Lower lobe of right lung (tissue), 2 donors: Measurements from ENCODE around the gene RAD51B. TPM values are rescaled to one million over a fixed set of nuclear protein-coding genes. Genes with fewer than 3 reads are reported as not detected.
A peak's percentile ranks its signal among the peaks of the same experiment; 100 is the strongest.

ENCODE experiments used
- ATAC-seq, 2 donors: fragments of 200-7000 bp; cut with Tn5 transposase; one replicate each; pipeline ENCODE4 v1.9.1; 2020 to 2022; ENCODE audit warnings: mild to moderate bottlenecking in 2 of 2, moderate library complexity in 2 of 2
- DNase-seq: peaks from one replicate; pipeline ENCODE4 v3.0.0-alpha.2; 2020
- H3K27ac ChIP-seq: fragments of 200-600 bp; one replicate; pipeline ENCODE4 v1.8.0; 2022
- H3K27me3 ChIP-seq: fragments of 200-600 bp; one replicate; pipeline ENCODE4 v1.8.0; 2022; ENCODE audit warnings: low read depth
- H3K36me3 ChIP-seq: fragments of 200-600 bp; one replicate; pipeline ENCODE4 v1.8.0; 2022; ENCODE audit warnings: mild to moderate bottlenecking
- H3K4me1 ChIP-seq: fragments of 200-600 bp; one replicate; pipeline ENCODE4 v1.8.0; 2022
- H3K4me3 ChIP-seq: fragments of 200-600 bp; one replicate; pipeline ENCODE4 v1.8.0; 2022; ENCODE audit warnings: mild to moderate bottlenecking
- H3K9me3 ChIP-seq: fragments of 200-600 bp; one replicate; pipeline ENCODE4 v1.8.0; 2022
- intact Hi-C: fragments of 100-400 bp; cut with DNase I; formaldehyde crosslinking; loops from one replicate; pipeline ENCODE4 v1.11.0; 2022
- total RNA-seq: library from RNA; stranded (reverse); fragmentation: NEBNext Ultra II Directional; extraction: Animal tissue kit (Norgen Biotek cat#: 25700); gene quantifications from one replicate; pipeline ENCODE4 v1.2.1, GENCODE V29; 2021
- TF ChIP-seq, protein P1 (sequence below): fragments of 200-600 bp; IDR thresholded peaks from one replicate; pipeline ENCODE4 v1.8.0; 2022; ENCODE audit warnings: antibody characterized with exemption, mild to moderate bottlenecking
- donor health status: DM: no; HTN: yes; CAD: no; lungs with severe emphysema.

RAD51B gene
- total RNA-seq, 1 donor from 2014 or later, result 22.2 TPM

DNA sequence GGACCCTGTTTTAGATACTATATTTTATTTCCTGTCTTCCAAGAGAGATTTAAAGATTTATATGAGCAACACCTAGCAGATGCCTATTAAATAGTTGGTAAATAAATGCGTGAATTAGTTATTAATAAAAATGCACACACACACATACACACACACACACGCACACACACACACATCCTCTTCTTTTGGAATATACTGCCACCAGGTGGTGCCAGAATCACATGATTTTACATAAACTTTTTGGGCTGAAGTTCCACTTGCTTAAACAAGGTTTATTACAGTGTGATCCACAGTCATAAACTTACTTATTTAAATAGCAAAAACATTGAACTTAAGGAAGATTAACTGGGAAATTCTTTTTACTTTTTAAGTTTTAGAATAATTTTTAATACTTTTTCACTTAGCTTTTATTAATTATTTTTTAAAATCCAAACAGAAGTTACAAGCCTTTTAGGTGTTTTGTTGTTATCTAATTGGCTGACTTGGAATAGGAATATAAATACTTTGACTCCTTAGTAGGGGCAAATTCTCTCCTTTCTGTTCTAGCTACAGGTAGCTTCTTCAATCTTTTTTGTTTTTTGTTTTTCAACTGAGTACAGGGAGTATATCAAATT lies 17.5 kb downstream of the RAD51B start:
- DNase-seq, result no peak
- Histone ChIP-seq H3K9me3 (no peaks in the 10 kb centered on the region), H3K27ac (no peak overlapping the region), H3K4me3 (no peak overlapping the region), H3K36me3 (no peaks in the 10 kb centered on the region), H3K27me3 (no peaks in the 10 kb centered on the region), H3K4me1 (no peaks in the 10 kb centered on the region)
- intact Hi-C loops, result no loop called here
- TF ChIP-seq, protein P1, sequence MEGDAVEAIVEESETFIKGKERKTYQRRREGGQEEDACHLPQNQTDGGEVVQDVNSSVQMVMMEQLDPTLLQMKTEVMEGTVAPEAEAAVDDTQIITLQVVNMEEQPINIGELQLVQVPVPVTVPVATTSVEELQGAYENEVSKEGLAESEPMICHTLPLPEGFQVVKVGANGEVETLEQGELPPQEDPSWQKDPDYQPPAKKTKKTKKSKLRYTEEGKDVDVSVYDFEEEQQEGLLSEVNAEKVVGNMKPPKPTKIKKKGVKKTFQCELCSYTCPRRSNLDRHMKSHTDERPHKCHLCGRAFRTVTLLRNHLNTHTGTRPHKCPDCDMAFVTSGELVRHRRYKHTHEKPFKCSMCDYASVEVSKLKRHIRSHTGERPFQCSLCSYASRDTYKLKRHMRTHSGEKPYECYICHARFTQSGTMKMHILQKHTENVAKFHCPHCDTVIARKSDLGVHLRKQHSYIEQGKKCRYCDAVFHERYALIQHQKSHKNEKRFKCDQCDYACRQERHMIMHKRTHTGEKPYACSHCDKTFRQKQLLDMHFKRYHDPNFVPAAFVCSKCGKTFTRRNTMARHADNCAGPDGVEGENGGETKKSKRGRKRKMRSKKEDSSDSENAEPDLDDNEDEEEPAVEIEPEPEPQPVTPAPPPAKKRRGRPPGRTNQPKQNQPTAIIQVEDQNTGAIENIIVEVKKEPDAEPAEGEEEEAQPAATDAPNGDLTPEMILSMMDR, result peak; percentile 50
- ATAC-seq, result peak; percentile 78 to 84

DNA sequence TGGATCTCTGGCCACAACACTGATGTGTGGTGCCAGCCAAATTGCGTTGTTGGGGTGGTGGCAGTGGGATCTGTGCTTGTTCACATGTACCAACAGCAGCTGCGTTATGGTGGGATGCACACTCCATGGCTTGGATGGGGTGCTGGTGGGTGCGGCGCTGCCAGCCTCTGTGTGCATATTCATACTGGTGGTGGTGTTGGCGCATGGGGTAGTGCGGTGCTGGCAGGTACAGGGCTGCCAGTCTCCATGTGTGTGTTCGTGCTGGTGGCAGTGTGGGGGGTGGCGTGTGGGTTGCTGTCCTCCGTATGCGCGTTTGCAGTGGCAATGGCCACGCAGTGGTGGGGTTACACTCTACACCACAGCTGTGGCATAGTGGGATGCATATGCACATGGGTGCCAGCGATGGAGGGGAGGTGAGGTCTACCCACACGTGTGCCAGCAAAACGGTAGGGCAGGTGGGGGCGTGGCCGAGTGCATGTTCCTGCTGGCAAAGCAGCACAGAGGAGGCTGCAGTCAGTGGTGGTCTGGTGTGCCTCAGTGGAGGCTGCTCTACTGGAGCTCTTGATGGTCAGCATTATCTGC lies 26.5 kb downstream of the RAD51B start:
- TF ChIP-seq, protein P1, result no peak
- Histone ChIP-seq H3K27ac (no peak overlapping the region), H3K4me1 (no peaks in the 10 kb centered on the region), H3K4me3 (no peak overlapping the region), H3K36me3 (no peaks in the 10 kb centered on the region), H3K27me3 (no peaks in the 10 kb centered on the region), H3K9me3 (peaks cover 9% of the 10 kb centered on the region)
- intact Hi-C loops, result loop anchor here (10.0 kb wide), 1 partner anchor 999 kb away; no protein-coding TSS in a partner anchor
- ATAC-seq (no peak), DNase-seq (no peak)

DNA sequence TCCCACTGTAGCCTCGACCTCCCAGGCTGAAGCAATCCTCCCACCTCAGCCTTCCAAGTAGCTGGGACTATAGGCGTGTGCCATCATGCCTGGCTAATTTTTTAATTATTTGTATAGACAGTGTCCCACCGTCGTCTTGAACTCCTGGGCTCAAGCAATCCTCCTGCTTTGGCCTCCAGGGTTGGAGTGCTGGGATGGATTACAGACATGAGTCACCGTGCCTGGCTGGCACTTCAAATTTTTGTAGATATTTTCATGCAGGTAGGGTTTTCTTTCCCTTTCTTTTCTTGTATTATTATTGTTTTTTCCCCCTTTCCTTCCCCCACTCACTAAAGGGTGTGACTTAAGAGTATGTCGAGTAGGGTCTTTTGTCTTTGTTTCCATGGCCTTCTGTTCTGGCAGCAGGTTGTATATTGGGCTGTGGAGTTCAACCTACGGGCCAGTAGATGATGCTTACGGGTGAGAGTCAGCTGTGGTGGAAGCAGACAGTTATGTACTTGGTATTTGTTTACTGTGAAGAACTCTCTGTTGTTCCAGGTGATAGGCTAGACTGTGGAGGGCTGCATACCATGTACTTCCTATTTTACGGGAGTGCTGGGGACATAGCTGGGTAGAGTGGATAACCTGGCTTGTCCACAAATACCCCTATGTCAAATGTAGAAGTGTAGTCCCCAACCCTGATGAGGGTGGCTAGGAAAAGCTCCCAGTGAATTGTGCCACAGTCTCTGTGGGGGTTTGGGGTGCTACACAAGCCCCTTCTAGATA lies 30.7 kb downstream of the RAD51B start:
- no peak for DNase-seq

DNA sequence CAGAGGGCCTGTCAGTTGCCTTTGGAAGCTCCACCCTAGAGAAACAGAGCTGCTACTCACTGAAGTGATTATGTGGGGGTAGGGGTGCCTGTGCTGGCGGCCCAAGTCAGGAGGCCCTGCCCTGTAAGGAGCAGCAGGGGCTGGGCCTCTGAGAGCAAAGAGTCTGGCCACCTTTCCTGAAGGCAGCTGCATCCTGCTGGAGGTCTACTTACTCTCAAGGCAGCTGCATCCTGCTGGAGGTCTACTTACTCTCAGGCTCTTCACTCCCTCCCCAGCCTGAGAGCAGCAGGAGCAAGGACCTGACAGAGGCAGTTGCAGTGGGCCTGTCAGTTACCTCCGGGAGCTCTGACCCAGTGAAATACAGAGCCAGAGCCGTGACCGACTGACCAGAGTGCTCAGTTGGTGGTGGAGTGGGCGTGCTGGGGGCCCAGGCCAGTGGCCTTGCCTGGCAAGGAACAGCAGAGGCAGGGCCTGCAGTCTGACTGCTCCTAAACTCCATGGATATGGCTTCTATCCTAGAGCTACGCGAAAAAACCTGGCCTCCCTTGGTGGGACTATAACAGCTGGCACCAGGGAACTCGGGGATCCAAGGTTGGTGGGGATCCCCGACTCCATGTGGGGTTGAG lies 32.3 kb downstream of the RAD51B start:
- TF ChIP-seq, protein P1, result no peak
- Histone ChIP-seq H3K27ac (no peak overlapping the region), H3K4me1 (no peaks in the 10 kb centered on the region), H3K27me3 (no peaks in the 10 kb centered on the region), H3K36me3 (no peaks in the 10 kb centered on the region), H3K9me3 (peaks cover 9% of the 10 kb centered on the region), H3K4me3 (no peak overlapping the region)
- DNase-seq, result no peak
- intact Hi-C loops, result no loop called here
- peak in 1 of 2 donors; percentile 21 for ATAC-seq

More for the DNA sequence above, 30.7 kb downstream of the RAD51B start:
- no peak for ATAC-seq
- TF ChIP-seq, protein P1, result no peak
- Histone ChIP-seq H3K27me3 (no peaks in the 10 kb centered on the region), H3K27ac (no peak overlapping the region), H3K4me1 (no peaks in the 10 kb centered on the region), H3K9me3 (peaks cover 9% of the 10 kb centered on the region), H3K36me3 (no peaks in the 10 kb centered on the region), H3K4me3 (no peak overlapping the region)
- intact Hi-C loops, result no loop called here

DNA sequence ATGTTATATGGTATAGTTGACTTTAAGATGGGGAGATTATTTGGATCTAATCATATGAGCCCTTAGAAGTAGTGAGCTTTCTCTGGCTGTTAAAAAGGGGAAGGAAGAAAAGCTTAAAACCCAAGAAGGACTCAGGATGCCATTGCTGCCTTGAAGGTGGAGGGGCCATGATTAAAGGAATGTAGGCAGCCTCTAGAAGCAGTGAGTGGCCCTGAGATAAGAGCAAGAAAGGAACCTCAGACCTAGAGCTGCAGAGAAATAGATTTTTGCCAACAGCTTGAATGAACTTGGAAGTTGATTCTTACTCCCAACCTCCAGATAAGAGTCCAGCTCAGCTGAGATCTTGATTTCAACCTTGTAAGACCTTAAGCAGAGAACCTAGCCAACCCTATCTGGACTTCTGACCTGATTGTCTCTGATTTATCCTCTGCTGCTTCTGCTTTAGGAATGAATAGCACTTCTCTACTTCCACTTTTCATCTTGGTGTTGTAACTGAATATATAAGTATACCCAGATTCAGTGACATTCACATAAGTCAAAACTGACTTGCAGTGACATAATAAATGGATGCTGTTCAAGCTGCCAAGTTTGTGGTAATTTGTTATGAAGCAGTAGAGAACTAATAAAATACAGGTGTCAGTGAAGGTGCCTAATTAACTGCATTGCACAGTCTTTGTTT lies 33.5 kb downstream of the RAD51B start:
- no peaks in the 10 kb centered on the region for H3K4me1 ChIP-seq
- no peak overlapping the region for H3K4me3 ChIP-seq
- H3K36me3 ChIP-seq, result no peaks in the 10 kb centered on the region
- peak overlapping the region; percentile 44 for H3K27ac ChIP-seq
- H3K9me3 ChIP-seq, result peaks cover 9% of the 10 kb centered on the region
- intact Hi-C loops, result no loop called here
- TF ChIP-seq, protein P1, result no peak
- no peak for DNase-seq
- peak; percentile 67 to 75 for ATAC-seq
- no peaks in the 10 kb centered on the region for H3K27me3 ChIP-seq
